Fibroblast of skin of abdomen (primary cell): ENCODE data around the gene MMP25. TPM values are rescaled to one million over a fixed set of nuclear protein-coding genes. Genes with fewer than 3 reads are reported as not detected.
A peak's percentile ranks its signal among the peaks of the same experiment; 100 is the strongest.

Experiments used
- DNase-seq: peaks from one replicate; pipeline ENCODE4 v3.0.0-alpha.2; 2013
- polyA plus RNA-seq, 2 experiments: library from polyadenylated mRNA; unstranded; fragments of 120-200 nt; gene quantifications; one replicate each; pipeline ENCODE4 v1.2.1, GENCODE V29; 2013; ENCODE audit not compliant: insufficient read length in 2 of 2

MMP25 gene
- polyA plus RNA-seq (2013, experiment 1 of 2; ENCODE audit: insufficient read length) = 0.75 TPM
- 0.87 TPM for polyA plus RNA-seq (2013, experiment 2 of 2; ENCODE audit: insufficient read length)

GRCh38 chr16:3045758-3046640, at the start of gene MMP25:
MMP25 (plus strand) TSS chr16:3046561; CDS start chr16:3046918, 357 bp downstream.
- no peak for DNase-seq

GRCh38 chr16:2999929-3000328, 46.4 kb upstream of the MMP25 start:
- no peak for DNase-seq

GRCh38 chr16:3000540-3000939, 45.8 kb upstream of the MMP25 start:
- no peak for DNase-seq

- DNase-seq = no peak
Observed at GRCh38 chr16:3001316-3001715, 45.0 kb upstream of the MMP25 start.

- DNase-seq = peak; percentile 98
Observed at GRCh38 chr16:3003582-3004270, 42.6 kb upstream of the MMP25 start.

- no peak for DNase-seq
Observed at GRCh38 chr16:3004319-3004718, 42.0 kb upstream of the MMP25 start.

- DNase-seq = no peak
Observed at GRCh38 chr16:3004781-3005284, 41.5 kb upstream of the MMP25 start.

GRCh38 chr16:3007059-3007956, 39.1 kb upstream of the MMP25 start:
- DNase-seq = no peak

GRCh38 chr16:3007957-3008689, 38.2 kb upstream of the MMP25 start:
- DNase-seq = no peak

GRCh38 chr16:3008690-3009037, 37.7 kb upstream of the MMP25 start:
- no peak for DNase-seq

- DNase-seq = no peak
Observed at GRCh38 chr16:3009568-3010390, 36.6 kb upstream of the MMP25 start.

- no peak for DNase-seq
Observed at GRCh38 chr16:3010510-3010909, 35.9 kb upstream of the MMP25 start.

- no peak for DNase-seq
Observed at GRCh38 chr16:3012246-3012645, 34.1 kb upstream of the MMP25 start.

GRCh38 chr16:3012828-3013420, 33.4 kb upstream of the MMP25 start, which contains the start of gene CLDN9:
CLDN9 (plus strand) TSS chr16:3012923; CDS start chr16:3013363, 440 bp downstream.
- DNase-seq = no peak

- no peak for DNase-seq
Observed at GRCh38 chr16:3013491-3013951, 32.8 kb upstream of the MMP25 start.

- DNase-seq = no peak
Observed at GRCh38 chr16:3013998-3014690, 32.2 kb upstream of the MMP25 start.

GRCh38 chr16:3014971-3015370, 31.4 kb upstream of the MMP25 start:
- no peak for DNase-seq

GRCh38 chr16:3015865-3016521, 30.4 kb upstream of the MMP25 start:
- no peak for DNase-seq

- no peak for DNase-seq
Observed at GRCh38 chr16:3017344-3017743, 29.0 kb upstream of the MMP25 start.
